Measurements from ENCODE around the gene OPRD1. TPM values are rescaled to one million over a fixed set of nuclear protein-coding genes. Genes with fewer than 3 reads are reported as not detected.

OPRD1 gene
- total RNA-seq, 2 donors from 2014 or later = not detected

GRCh38 chr1:28887419-28887834, 75.5 kb downstream of the OPRD1 start:
- Mint-ChIP-seq H3K4me1 (ENCODE audit: low read depth in 2 of 2) (peaks cover 43 to 46% of the 10 kb centered on the region in 2 donors), H3K36me3 (no peaks in the 10 kb centered on the region), H3K27ac (peak overlapping the region; percentile 84 to 86), H3K4me3 (peak overlapping the region; percentile 97), H3K27me3 (no peaks in the 10 kb centered on the region), H3K9me3 (no peaks in the 10 kb centered on the region)
- DNase-seq (ENCODE audit: low spot score) (peak; percentile 76), ATAC-seq (peak; percentile 11 to 44)

GRCh38 chr1:28887835-28888682, 76.1 kb downstream of the OPRD1 start:
- Mint-ChIP-seq H3K9me3 (no peaks in the 10 kb centered on the region), H3K27me3 (no peaks in the 10 kb centered on the region), H3K36me3 (no peaks in the 10 kb centered on the region), H3K27ac (peak overlapping the region; percentile 79 to 84), H3K4me1 (ENCODE audit: low read depth in 2 of 2) (peaks cover 43 to 44% of the 10 kb centered on the region in 2 donors), H3K4me3 (peak overlapping the region; percentile 97)
- no peak for DNase-seq (ENCODE audit: low spot score)
- ATAC-seq = no peak

DNA sequence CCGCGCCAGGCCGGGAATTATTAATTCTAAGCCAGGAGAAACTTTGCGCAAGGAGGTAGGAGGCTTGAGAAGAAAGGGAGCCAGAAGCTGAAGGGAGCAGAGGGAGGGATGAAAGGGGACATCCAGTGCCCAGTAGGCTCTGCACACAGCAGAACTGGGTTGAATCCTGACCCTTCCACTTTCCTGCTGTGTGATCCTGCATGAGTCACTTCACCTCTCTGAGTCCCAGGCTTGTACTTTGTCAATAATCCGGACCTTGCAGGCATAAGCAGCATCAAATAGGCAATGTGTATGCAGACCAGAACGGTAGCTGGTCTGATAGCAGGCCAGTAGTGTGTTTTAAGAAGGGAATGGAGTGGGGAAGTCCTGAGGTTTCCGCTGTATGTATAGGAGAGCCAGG, 76.9 kb downstream of the OPRD1 start:
- H3K4me3 Mint-ChIP-seq = no peak overlapping the region
- ATAC-seq = no peak

DNA sequence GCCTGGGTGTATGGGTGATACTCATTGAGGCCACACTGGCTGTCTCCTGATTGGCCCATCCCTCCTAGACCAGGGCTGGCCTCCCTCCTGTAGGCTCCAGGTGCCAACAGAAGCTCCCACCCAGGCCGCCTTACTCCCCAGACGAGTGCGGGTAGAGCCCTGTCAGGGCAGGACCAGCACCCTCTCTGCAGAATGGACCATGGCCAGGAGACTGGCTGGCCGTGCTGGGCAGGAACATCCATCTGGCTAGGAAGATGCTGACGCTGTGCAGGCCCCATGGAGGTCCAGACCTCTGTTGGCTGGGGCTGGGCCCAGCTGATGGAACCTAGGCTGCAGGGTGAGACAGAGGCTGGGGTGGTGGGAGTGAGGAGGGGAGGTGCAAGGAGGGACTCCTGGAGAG, 77.4 kb downstream of the OPRD1 start:
- DNase-seq (ENCODE audit: low spot score) (no peak), ATAC-seq (no peak)
- Mint-ChIP-seq H3K4me3 (no peak overlapping the region), H3K27me3 (no peaks in the 10 kb centered on the region), H3K36me3 (no peaks in the 10 kb centered on the region), H3K4me1 (ENCODE audit: low read depth in 2 of 2) (peaks cover 38 to 40% of the 10 kb centered on the region in 2 donors), H3K27ac (no peak overlapping the region), H3K9me3 (no peaks in the 10 kb centered on the region)

More for the DNA sequence above, 76.9 kb downstream of the OPRD1 start:
- no peaks in the 10 kb centered on the region for H3K9me3 Mint-ChIP-seq
- no peaks in the 10 kb centered on the region for H3K36me3 Mint-ChIP-seq
- H3K27me3 Mint-ChIP-seq = no peaks in the 10 kb centered on the region
- peaks cover 40 to 42% of the 10 kb centered on the region in 2 donors for H3K4me1 Mint-ChIP-seq (ENCODE audit: low read depth in 2 of 2)
- H3K27ac Mint-ChIP-seq = peak overlapping the region in 1 of 2 donors; percentile 39
- DNase-seq (ENCODE audit: low spot score) = no peak

GRCh38 chr1:28890435-28890834, 78.5 kb downstream of the OPRD1 start:
- ATAC-seq (no peak), DNase-seq (ENCODE audit: low spot score) (no peak)
- Mint-ChIP-seq H3K4me1 (ENCODE audit: low read depth in 2 of 2) (peaks cover 27 to 31% of the 10 kb centered on the region in 2 donors), H3K9me3 (no peaks in the 10 kb centered on the region), H3K27me3 (no peaks in the 10 kb centered on the region), H3K36me3 (no peaks in the 10 kb centered on the region), H3K27ac (no peak overlapping the region), H3K4me3 (no peak overlapping the region)

GRCh38 chr1:28890836-28891235, 78.9 kb downstream of the OPRD1 start:
- no peaks in the 10 kb centered on the region for H3K27me3 Mint-ChIP-seq
- DNase-seq (ENCODE audit: low spot score) (no peak), ATAC-seq (no peak)
- H3K4me3 Mint-ChIP-seq = no peak overlapping the region
- H3K27ac Mint-ChIP-seq = peak overlapping the region in 1 of 2 donors; percentile 57
- H3K36me3 Mint-ChIP-seq = no peaks in the 10 kb centered on the region
- no peaks in the 10 kb centered on the region for H3K9me3 Mint-ChIP-seq
- H3K4me1 Mint-ChIP-seq (ENCODE audit: low read depth in 2 of 2) = peaks cover 23 to 27% of the 10 kb centered on the region in 2 donors

GRCh38 chr1:28891256-28891655, 79.3 kb downstream of the OPRD1 start:
- Mint-ChIP-seq H3K27me3 (no peaks in the 10 kb centered on the region), H3K4me3 (no peak overlapping the region), H3K9me3 (no peaks in the 10 kb centered on the region), H3K27ac (peak overlapping the region in 1 of 2 donors; percentile 57), H3K4me1 (ENCODE audit: low read depth in 2 of 2) (peaks cover 20 to 24% of the 10 kb centered on the region in 2 donors), H3K36me3 (no peaks in the 10 kb centered on the region)
- DNase-seq (ENCODE audit: low spot score) (no peak), ATAC-seq (no peak)

DNA sequence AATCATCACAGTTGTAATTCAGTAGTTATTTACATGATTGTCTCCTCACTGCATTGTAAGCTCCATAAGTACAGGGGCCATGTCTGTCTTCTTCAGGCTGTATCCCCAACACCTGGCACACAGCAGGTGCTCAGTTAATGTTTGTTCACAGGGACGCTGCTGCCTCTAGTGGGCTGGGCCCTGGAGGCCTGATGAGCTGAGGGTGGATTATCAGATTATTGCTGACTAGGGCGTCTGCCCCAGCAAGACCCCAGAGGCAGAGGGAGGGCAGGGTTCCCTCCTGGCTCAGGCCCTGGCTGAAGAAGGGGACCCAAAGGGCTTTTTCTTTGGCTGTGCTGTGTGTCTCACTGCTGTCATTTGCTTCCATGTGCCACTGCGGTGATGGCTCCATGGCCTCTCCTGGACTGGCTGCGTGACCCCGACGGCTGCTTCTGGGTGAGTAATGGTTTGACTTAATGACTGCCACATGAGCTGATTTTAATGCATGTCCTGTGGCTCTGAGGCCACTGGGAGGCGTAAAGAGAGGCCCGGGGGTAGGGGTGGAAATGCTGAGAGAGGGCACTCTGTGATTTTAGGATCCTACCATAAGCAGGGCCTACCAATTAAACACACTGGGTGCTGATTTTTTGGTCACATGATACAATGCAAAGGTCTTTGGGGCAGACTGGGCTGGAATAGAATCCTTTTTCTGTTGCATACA, 81.6 kb downstream of the OPRD1 start:
- Mint-ChIP-seq H3K27me3 (no peaks in the 10 kb centered on the region), H3K4me1 (ENCODE audit: low read depth in 2 of 2) (peaks cover 18 to 28% of the 10 kb centered on the region in 2 donors), H3K27ac (no peak overlapping the region), H3K36me3 (no peaks in the 10 kb centered on the region), H3K4me3 (no peak overlapping the region), H3K9me3 (no peaks in the 10 kb centered on the region)
- DNase-seq (ENCODE audit: low spot score) (no peak), ATAC-seq (no peak)

GRCh38 chr1:28894785-28895184, 82.8 kb downstream of the OPRD1 start:
- peaks cover 20 to 33% of the 10 kb centered on the region in 2 donors for H3K4me1 Mint-ChIP-seq (ENCODE audit: low read depth in 2 of 2)
- no peaks in the 10 kb centered on the region for H3K27me3 Mint-ChIP-seq
- H3K9me3 Mint-ChIP-seq = no peaks in the 10 kb centered on the region
- no peak for DNase-seq (ENCODE audit: low spot score)
- H3K36me3 Mint-ChIP-seq = no peaks in the 10 kb centered on the region
- H3K4me3 Mint-ChIP-seq = no peak overlapping the region
- no peak for ATAC-seq
- no peak overlapping the region for H3K27ac Mint-ChIP-seq

GRCh38 chr1:28895896-28896608, 84.1 kb downstream of the OPRD1 start:
- H3K4me1 Mint-ChIP-seq (ENCODE audit: low read depth in 2 of 2) = peaks cover 18 to 33% of the 10 kb centered on the region in 2 donors
- H3K27ac Mint-ChIP-seq = no peak overlapping the region
- no peaks in the 10 kb centered on the region for H3K36me3 Mint-ChIP-seq
- no peak overlapping the region for H3K4me3 Mint-ChIP-seq
- no peaks in the 10 kb centered on the region for H3K27me3 Mint-ChIP-seq
- no peaks in the 10 kb centered on the region for H3K9me3 Mint-ChIP-seq
- DNase-seq (ENCODE audit: low spot score) (no peak), ATAC-seq (no peak)

DNA sequence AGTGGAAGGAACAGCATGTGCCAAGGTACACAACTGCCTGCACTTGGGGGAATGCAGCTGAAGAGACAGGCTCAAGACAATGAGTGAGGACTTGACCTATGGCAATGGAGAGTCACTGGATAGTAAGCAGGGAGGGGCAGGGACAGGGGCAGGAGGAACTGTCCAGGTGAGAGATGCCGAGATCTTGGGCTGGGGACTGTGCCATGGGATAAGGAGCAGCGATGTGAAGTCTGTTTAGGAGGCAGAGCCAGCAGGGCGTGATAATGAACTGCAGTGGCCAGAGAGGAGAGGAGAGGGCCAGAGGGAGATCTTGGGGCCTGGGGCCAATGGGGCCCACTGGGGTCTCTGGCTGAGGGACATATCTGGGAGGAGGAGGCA, 84.6 kb downstream of the OPRD1 start:
- no peak overlapping the region for H3K27ac Mint-ChIP-seq
- H3K9me3 Mint-ChIP-seq = no peaks in the 10 kb centered on the region
- no peak overlapping the region for H3K4me3 Mint-ChIP-seq
- H3K4me1 Mint-ChIP-seq (ENCODE audit: low read depth in 2 of 2) = peaks cover 14 to 31% of the 10 kb centered on the region in 2 donors
- no peak for DNase-seq (ENCODE audit: low spot score)
- no peaks in the 10 kb centered on the region for H3K36me3 Mint-ChIP-seq
- H3K27me3 Mint-ChIP-seq = no peaks in the 10 kb centered on the region
- no peak for ATAC-seq

- no peak overlapping the region for H3K27ac Mint-ChIP-seq
- DNase-seq (ENCODE audit: low spot score) = no peak
- peaks cover 19 to 34% of the 10 kb centered on the region in 2 donors for H3K4me1 Mint-ChIP-seq (ENCODE audit: low read depth in 2 of 2)
- no peak overlapping the region for H3K4me3 Mint-ChIP-seq
- ATAC-seq = no peak
- H3K27me3 Mint-ChIP-seq = no peaks in the 10 kb centered on the region
- no peaks in the 10 kb centered on the region for H3K9me3 Mint-ChIP-seq
- H3K36me3 Mint-ChIP-seq = peaks cover 5% of the 10 kb centered on the region
Observed at GRCh38 chr1:28897789-28898188, 85.8 kb downstream of the OPRD1 start.

- DNase-seq (ENCODE audit: low spot score) (no peak), ATAC-seq (no peak)
- Mint-ChIP-seq H3K4me1 (ENCODE audit: low read depth in 2 of 2) (peaks cover 19 to 31% of the 10 kb centered on the region in 2 donors), H3K27ac (no peak overlapping the region), H3K9me3 (no peaks in the 10 kb centered on the region), H3K36me3 (peaks cover 5% of the 10 kb centered on the region), H3K27me3 (no peaks in the 10 kb centered on the region), H3K4me3 (no peak overlapping the region)
Observed at GRCh38 chr1:28898405-28898881, 86.5 kb downstream of the OPRD1 start.
